Endometrial microvascular endothelial cells (primary cell): ENCODE measurements around the gene SH3PXD2B. TPM values are rescaled to one million over a fixed set of nuclear protein-coding genes. Genes with fewer than 3 reads are reported as not detected.
"Not testable (repeated sequence)": the region's sequence is repeated elsewhere in the genome, so short reads cannot be mapped to it uniquely, and the experiment has no call there.

Source experiments
- in situ Hi-C: cut with HindIII; loops from 2 replicates; pipeline ENCODE4 v1.10.0; 2017; ENCODE audit warnings: low sequenced_read_pairs, low pct_unique_long_range_greater_than_20kb; ENCODE audit errors: inconsistent ontology term
- total RNA-seq: library from RNA; depleted of rRNA; stranded (reverse); fragments of >200 nt; gene quantifications from one replicate; pipeline ENCODE4 v1.2.3, GENCODE V29; 2015; ENCODE audit errors: inconsistent ontology term

SH3PXD2B gene
- total RNA-seq, 1 donor from 2014 or later: 16.5 TPM

- in situ Hi-C loops: no loop called here
Observed at GRCh38 chr5:172339264-172340180, 114.8 kb downstream of the SH3PXD2B start.

- in situ Hi-C loops: no loop called here
Observed at GRCh38 chr5:172336676-172337285, 117.5 kb downstream of the SH3PXD2B start.

GRCh38 chr5:172336264-172336663 is 118.1 kb downstream of the SH3PXD2B start:
- in situ Hi-C loops: no loop called here

- in situ Hi-C loops: no loop called here
Observed at GRCh38 chr5:172335721-172336120, 118.6 kb downstream of the SH3PXD2B start.

GRCh38 chr5:172334641-172335040 is 119.7 kb downstream of the SH3PXD2B start:
- in situ Hi-C loops: no loop called here

- in situ Hi-C loops: no loop called here
Observed at GRCh38 chr5:172334196-172334595, 120.1 kb downstream of the SH3PXD2B start.

GRCh38 chr5:172326901-172327300 is 127.4 kb downstream of the SH3PXD2B start:
- in situ Hi-C loops: not testable (repeated sequence)

GRCh38 chr5:172325452-172325851 is 128.9 kb downstream of the SH3PXD2B start:
- in situ Hi-C loops: no loop called here

GRCh38 chr5:172322028-172322965 is 132.0 kb downstream of the SH3PXD2B start:
- in situ Hi-C loops: no loop called here

- in situ Hi-C loops: no loop called here
Observed at GRCh38 chr5:172321593-172321992, 132.7 kb downstream of the SH3PXD2B start.

- in situ Hi-C loops: no loop called here
Observed at GRCh38 chr5:172319708-172320441, 134.4 kb downstream of the SH3PXD2B start.

- in situ Hi-C loops: no loop called here
Observed at GRCh38 chr5:172315587-172316493, 138.5 kb downstream of the SH3PXD2B start.

GRCh38 chr5:172313915-172314314 is 140.4 kb downstream of the SH3PXD2B start:
- in situ Hi-C loops: no loop called here

GRCh38 chr5:172312286-172312685 is 142.0 kb downstream of the SH3PXD2B start:
- in situ Hi-C loops: no loop called here

GRCh38 chr5:172311605-172312004 is 142.7 kb downstream of the SH3PXD2B start:
- in situ Hi-C loops: no loop called here

- in situ Hi-C loops: no loop called here
Observed at GRCh38 chr5:172311026-172311425, 143.3 kb downstream of the SH3PXD2B start.

GRCh38 chr5:172305380-172305779 is 148.9 kb downstream of the SH3PXD2B start:
- in situ Hi-C loops: no loop called here
